Neural progenitor cell (in vitro differentiated cells): ENCODE results near the gene DOK4. TPM values are rescaled to one million over a fixed set of nuclear protein-coding genes. Genes with fewer than 3 reads are reported as not detected.
A peak's percentile ranks its signal among the peaks of the same experiment; 100 is the strongest.

ENCODE experiments used
- DNase-seq: peaks from one replicate; pipeline ENCODE4 v3.0.0-alpha.2; 2016; ENCODE audit warnings: low spot score
- H2AFZ ChIP-seq: fragments of 200-600 bp; sonication (generic); replicated peaks from 2 replicates; pipeline ENCODE4 v1.6.1; 2016; ENCODE audit warnings: antibody characterized with exemption
- H3F3A ChIP-seq: fragments of 200-600 bp; sonication (generic); 2 replicates; pipeline ENCODE4 v1.6.1; 2016; ENCODE audit warnings: antibody characterized with exemption, low read depth
- H3K27ac ChIP-seq: fragments of 200-600 bp; sonication (generic); 2 replicates; pipeline ENCODE4 v1.5.1; 2016; ENCODE audit warnings: mild to moderate bottlenecking
- H3K27me3 ChIP-seq: fragments of 200-600 bp; sonication (generic); 2 replicates; pipeline ENCODE4 v1.6.1; 2016; ENCODE audit warnings: mild to moderate bottlenecking, moderate library complexity
- H3K36me3 ChIP-seq: fragments of 200-600 bp; sonication (generic); 2 replicates; pipeline ENCODE4 v1.5.1; 2016
- H3K4me1 ChIP-seq: fragments of 200-600 bp; sonication (generic); 2 replicates; pipeline ENCODE4 v1.6.1; 2016; ENCODE audit warnings: mixed run types
- H3K4me2 ChIP-seq: fragments of 200-600 bp; sonication (generic); 2 replicates; pipeline ENCODE4 v1.6.1; 2016
- H3K4me3 ChIP-seq: fragments of 200-600 bp; sonication (generic); 2 replicates; pipeline ENCODE4 v1.5.1; 2016
- H3K79me2 ChIP-seq: fragments of 200-600 bp; sonication (generic); 2 replicates; pipeline ENCODE4 v1.6.1; 2016; ENCODE audit warnings: low read depth
- H3K9ac ChIP-seq: fragments of 200-600 bp; sonication (generic); 2 replicates; pipeline ENCODE4 v1.6.1; 2016
- H3K9me3 ChIP-seq: fragments of 200-600 bp; sonication (generic); 2 replicates; pipeline ENCODE4 v1.5.1; 2016; ENCODE audit warnings: low read depth
- H4K20me1 ChIP-seq: fragments of 200-600 bp; sonication (generic); 2 replicates; pipeline ENCODE4 v1.6.1; 2016; ENCODE audit warnings: low read depth
- H3K27ac Mint-ChIP-seq: 3 replicates; pipeline ENCODE4 v1.8.0; 2021; ENCODE audit warnings: mixed read lengths
- H3K27me3 Mint-ChIP-seq: 2 replicates; pipeline ENCODE4 v1.8.0; 2022; ENCODE audit warnings: low read depth, mild to moderate bottlenecking, inconsistent platforms, moderate library complexity, mixed read lengths; ENCODE audit not compliant: insufficient read depth
- H3K36me3 Mint-ChIP-seq: 3 replicates; pipeline ENCODE4 v1.8.0; 2021; ENCODE audit warnings: mixed read lengths
- H3K4me1 Mint-ChIP-seq: 3 replicates; pipeline ENCODE4 v1.8.0; 2021; ENCODE audit warnings: mixed read lengths
- H3K4me3 Mint-ChIP-seq: 3 replicates; pipeline ENCODE4 v1.8.0; 2021; ENCODE audit warnings: mild to moderate bottlenecking, moderate library complexity, mixed read lengths
- H3K9me3 Mint-ChIP-seq: 3 replicates; pipeline ENCODE4 v1.8.0; 2020; ENCODE audit warnings: mixed read lengths
- EZH2 ChIP-seq: fragments of 200-600 bp; sonication (generic); IDR thresholded peaks from 2 replicates; pipeline ENCODE4 v1.6.1; 2017; ENCODE audit warnings: antibody characterized with exemption, mild to moderate bottlenecking, moderate library complexity
- EZH2phosphoT487 ChIP-seq: fragments of 200-600 bp; sonication (generic); IDR thresholded peaks from 2 replicates; pipeline ENCODE4 v1.6.1; 2017; ENCODE audit warnings: antibody characterized with exemption
- total RNA-seq: library from RNA; depleted of rRNA; stranded (reverse); fragments of >200 nt; gene quantifications from 2 replicates; pipeline ENCODE4 v1.2.3, GENCODE V29; 2015; ENCODE audit warnings: low replicate concordance
- TF ChIP-seq, protein P1 (sequence below): fragments of 200-600 bp; sonication (generic); IDR thresholded peaks from 2 replicates; pipeline ENCODE4 v1.5.1; 2017; ENCODE audit warnings: antibody characterized with exemption, mild to moderate bottlenecking

Gene DOK4
- total RNA-seq, 1 donor from 2014 or later = 10.5 TPM

DNA sequence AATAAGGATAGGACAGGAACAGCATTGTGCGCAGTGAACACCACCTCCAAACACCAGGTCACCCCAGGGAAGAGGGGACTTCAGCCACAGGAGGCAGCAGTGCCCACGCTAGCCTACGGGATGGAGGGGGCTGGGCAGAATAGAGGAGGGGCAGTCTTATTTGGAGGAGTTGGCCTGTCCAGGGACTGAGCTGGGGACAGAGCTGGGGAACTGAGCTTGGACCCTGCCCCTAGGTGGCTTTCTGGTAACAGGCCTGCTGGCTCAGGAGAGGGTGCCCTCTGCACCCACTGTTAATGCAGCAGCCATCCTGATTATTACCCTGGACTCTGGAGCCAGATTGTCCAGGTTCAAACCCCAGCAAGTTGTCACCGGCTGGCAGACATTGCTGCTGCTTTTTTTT, 40.7 kb upstream of the DOK4 start:
- H3K27me3 Mint-ChIP-seq = peaks cover 16% of the 10 kb centered on the region

DNA sequence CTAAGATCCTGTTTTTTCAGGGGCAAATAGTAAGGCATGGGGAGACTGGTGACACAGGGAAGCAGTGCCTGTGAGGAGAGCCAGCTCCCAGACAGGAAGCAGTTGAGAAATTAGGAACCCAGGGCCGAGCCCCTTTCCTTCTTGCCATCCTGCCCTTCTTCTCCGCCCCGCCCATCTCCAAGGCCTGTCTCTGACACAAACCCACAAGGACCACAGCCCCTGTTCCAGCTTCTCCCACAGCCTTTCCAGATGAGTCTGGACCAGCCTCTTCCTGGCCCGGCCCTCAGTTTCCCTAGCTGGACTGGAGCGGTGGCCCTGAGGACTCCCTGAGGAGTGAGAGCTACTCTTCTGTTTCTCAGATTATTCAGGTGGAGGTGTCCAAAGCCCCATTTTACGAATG, 40.2 kb upstream of the DOK4 start:
- no peak overlapping the region for H3K4me3 ChIP-seq
- no peaks in the 10 kb centered on the region for H3K36me3 ChIP-seq
- H3K4me1 Mint-ChIP-seq = peaks cover 21% of the 10 kb centered on the region
- H3K27ac Mint-ChIP-seq = no peak overlapping the region
- no peak overlapping the region for H3K4me2 ChIP-seq
- H3K9ac ChIP-seq = no peak overlapping the region
- H3K27ac ChIP-seq = no peak overlapping the region
- DNase-seq = no peak
- no peak overlapping the region for H3K4me3 Mint-ChIP-seq
- peaks cover 36% of the 10 kb centered on the region for H3K27me3 ChIP-seq
- peaks cover 16% of the 10 kb centered on the region for H3K27me3 Mint-ChIP-seq
- H3K79me2 ChIP-seq = no peaks in the 10 kb centered on the region
- H3F3A ChIP-seq = peaks cover 16% of the 10 kb centered on the region
- TF ChIP-seq, protein P1, sequence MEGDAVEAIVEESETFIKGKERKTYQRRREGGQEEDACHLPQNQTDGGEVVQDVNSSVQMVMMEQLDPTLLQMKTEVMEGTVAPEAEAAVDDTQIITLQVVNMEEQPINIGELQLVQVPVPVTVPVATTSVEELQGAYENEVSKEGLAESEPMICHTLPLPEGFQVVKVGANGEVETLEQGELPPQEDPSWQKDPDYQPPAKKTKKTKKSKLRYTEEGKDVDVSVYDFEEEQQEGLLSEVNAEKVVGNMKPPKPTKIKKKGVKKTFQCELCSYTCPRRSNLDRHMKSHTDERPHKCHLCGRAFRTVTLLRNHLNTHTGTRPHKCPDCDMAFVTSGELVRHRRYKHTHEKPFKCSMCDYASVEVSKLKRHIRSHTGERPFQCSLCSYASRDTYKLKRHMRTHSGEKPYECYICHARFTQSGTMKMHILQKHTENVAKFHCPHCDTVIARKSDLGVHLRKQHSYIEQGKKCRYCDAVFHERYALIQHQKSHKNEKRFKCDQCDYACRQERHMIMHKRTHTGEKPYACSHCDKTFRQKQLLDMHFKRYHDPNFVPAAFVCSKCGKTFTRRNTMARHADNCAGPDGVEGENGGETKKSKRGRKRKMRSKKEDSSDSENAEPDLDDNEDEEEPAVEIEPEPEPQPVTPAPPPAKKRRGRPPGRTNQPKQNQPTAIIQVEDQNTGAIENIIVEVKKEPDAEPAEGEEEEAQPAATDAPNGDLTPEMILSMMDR = no peak
- TF ChIP-seq EZH2 (no peak), EZH2phosphoT487 (no peak)
- peaks cover 10% of the 10 kb centered on the region for H3K36me3 Mint-ChIP-seq
- no peaks in the 10 kb centered on the region for H3K9me3 ChIP-seq
- peaks cover 11% of the 10 kb centered on the region for H4K20me1 ChIP-seq
- H3K9me3 Mint-ChIP-seq = no peaks in the 10 kb centered on the region
- no peak overlapping the region for H2AFZ ChIP-seq
- H3K4me1 ChIP-seq = peaks cover 5% of the 10 kb centered on the region

More for the DNA sequence above, 40.7 kb upstream of the DOK4 start:
- no peaks in the 10 kb centered on the region for H3K79me2 ChIP-seq
- no peak overlapping the region for H3K4me2 ChIP-seq
- Mint-ChIP-seq H3K27ac (no peak overlapping the region), H3K9me3 (no peaks in the 10 kb centered on the region), H3K4me3 (no peak overlapping the region), H3K4me1 (peaks cover 25% of the 10 kb centered on the region), H3K36me3 (peaks cover 10% of the 10 kb centered on the region)
- H3K27me3 ChIP-seq = peaks cover 36% of the 10 kb centered on the region
- DNase-seq = no peak
- no peak overlapping the region for H3K27ac ChIP-seq
- no peak for TF ChIP-seq EZH2
- no peak for TF ChIP-seq EZH2phosphoT487
- TF ChIP-seq, protein P1 = peak; percentile 8
- H3K4me1 ChIP-seq = peaks cover 5% of the 10 kb centered on the region
- peaks cover 16% of the 10 kb centered on the region for H3F3A ChIP-seq
- no peak overlapping the region for H2AFZ ChIP-seq
- H3K4me3 ChIP-seq = no peak overlapping the region
- no peaks in the 10 kb centered on the region for H3K36me3 ChIP-seq
- no peaks in the 10 kb centered on the region for H3K9me3 ChIP-seq
- H4K20me1 ChIP-seq = peaks cover 11% of the 10 kb centered on the region
- H3K9ac ChIP-seq = no peak overlapping the region

DNA sequence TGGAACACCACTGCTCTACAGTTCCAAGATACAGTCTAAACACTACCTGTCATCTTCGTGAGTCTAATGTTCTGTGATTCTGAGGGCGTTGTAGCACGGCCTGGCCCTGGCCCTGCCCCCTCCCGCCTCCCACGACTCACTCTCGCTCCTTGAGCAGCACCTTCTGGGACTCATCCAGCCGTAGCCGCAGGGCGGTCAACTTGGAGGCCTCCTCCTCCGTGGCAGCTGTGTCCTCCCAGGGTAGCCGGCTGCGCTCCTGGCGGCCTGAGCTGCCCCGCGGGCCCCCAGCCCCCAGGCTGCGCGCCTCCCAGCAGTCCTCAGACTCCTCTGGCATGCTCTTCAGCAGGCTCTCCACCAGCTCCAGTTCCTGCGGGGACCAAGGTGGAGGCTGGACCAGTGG, 39.5 kb upstream of the DOK4 start:
- Histone ChIP-seq H3K4me3 (no peak overlapping the region), H3K36me3 (no peaks in the 10 kb centered on the region), H4K20me1 (peaks cover 11% of the 10 kb centered on the region), H3F3A (peaks cover 16% of the 10 kb centered on the region), H3K4me1 (peaks cover 5% of the 10 kb centered on the region), H3K9ac (no peak overlapping the region), H3K4me2 (no peak overlapping the region), H3K9me3 (no peaks in the 10 kb centered on the region), H3K27ac (no peak overlapping the region), H3K79me2 (no peaks in the 10 kb centered on the region), H3K27me3 (peaks cover 33% of the 10 kb centered on the region), H2AFZ (no peak overlapping the region)
- H3K4me1 Mint-ChIP-seq = peaks cover 16% of the 10 kb centered on the region
- peaks cover 15% of the 10 kb centered on the region for H3K27me3 Mint-ChIP-seq
- H3K36me3 Mint-ChIP-seq = peaks cover 10% of the 10 kb centered on the region
- no peak for DNase-seq
- TF ChIP-seq EZH2 (no peak), EZH2phosphoT487 (no peak)
- TF ChIP-seq, protein P1 = no peak
- H3K4me3 Mint-ChIP-seq = no peak overlapping the region
- no peaks in the 10 kb centered on the region for H3K9me3 Mint-ChIP-seq
- H3K27ac Mint-ChIP-seq = no peak overlapping the region
